CD4-positive, alpha-beta T cell treated with Interleukin-2 at 100 ng/mL for 4 hours (primary cell): ENCODE results near the gene FGD4.
A peak's percentile ranks its signal among the peaks of the same experiment; 100 is the strongest.

ENCODE experiments used
- DNase-seq: peaks from one replicate; pipeline ENCODE4 v3.0.0-alpha.2; 2020; ENCODE audit warnings: low spot score

The FGD4 gene

DNA sequence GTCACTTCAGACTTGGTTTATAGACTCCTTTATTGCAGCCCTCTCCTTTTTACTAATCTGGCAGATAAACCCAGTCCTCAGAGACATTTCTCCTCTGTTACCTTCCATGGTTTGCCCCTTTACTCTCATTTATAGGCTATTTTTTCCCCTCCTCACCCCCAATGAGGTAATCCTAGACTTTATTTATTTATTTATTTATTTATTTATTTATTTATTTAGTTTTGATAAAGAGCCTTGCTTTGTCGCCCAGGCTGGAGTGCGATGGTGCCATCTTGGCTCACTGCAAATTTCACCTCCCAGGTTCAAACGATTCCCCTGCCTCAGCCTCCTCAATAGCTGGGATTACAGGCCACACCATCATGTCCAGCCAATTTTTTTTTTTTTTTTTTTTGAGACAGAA lies 8.4 kb downstream of the FGD4 start:
- DNase-seq, result no peak

DNA sequence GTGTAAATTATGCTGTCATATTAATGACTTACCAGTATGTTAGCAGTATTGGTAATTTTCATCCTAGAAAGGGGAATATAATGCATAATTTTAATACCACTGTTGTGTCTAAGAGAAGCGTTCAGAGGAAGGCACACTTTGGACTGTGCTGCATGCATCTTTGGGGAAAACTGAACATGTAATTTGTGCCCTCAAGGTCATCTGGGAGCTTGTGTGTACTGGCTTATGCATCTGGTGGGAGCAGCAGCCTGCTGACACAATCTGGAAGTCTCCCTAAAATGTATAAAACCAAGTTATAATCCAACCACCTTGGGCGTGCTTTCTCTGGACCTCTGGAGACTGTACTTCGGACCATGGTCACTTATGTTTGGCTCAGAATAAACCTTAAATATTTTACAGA lies 14.1 kb downstream of the FGD4 start:
- no peak for DNase-seq

DNA sequence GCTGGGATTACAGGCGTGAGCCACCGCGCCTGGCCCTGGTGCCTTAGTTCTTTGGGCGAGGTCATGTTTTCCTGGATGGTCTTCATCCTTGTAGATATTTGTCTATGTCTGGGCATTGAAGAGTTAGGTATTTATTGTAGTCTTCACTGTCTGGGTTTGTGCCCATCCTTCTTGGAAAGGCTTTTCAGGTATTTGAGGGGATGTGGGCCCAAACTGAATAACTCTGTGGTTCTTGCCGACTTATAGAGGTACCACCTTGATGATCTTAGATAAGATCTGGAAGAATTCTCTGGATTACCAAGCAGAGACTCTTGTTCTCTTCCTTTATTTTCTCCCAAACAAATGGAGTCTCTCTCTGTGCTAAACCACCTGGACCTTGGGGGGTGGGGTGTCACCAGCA lies 18.9 kb downstream of the FGD4 start:
- DNase-seq, result no peak

DNA sequence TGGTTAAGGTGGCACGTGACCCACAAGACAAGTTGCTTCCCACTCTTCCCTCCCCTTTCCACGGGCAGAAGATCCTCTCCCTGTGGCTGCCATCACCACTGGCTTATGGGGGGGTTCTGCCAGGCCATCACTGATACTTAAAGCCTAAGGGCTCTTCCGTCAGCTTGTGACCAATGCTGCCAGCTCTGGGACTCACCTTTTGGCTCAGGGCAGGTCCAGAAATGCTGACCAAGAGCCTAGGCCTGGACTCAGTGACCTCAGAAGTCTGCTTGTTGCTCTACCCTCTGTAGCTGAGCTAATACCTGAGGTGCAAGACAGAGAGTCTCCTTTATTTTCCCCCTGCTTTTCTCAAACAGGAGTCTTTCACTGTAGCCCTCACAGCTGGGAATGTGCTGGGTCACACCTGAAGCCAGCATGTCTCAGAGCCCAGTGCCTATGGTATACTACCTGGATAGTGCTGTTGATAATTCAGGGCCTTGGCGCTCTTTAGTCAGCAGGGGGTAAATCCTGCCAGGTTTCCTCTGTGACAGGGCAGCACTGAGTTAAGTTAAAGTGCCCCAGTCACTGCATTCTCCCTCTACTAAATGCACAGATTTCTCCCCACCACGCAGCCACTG lies 19.7 kb downstream of the FGD4 start:
- no peak for DNase-seq

DNA sequence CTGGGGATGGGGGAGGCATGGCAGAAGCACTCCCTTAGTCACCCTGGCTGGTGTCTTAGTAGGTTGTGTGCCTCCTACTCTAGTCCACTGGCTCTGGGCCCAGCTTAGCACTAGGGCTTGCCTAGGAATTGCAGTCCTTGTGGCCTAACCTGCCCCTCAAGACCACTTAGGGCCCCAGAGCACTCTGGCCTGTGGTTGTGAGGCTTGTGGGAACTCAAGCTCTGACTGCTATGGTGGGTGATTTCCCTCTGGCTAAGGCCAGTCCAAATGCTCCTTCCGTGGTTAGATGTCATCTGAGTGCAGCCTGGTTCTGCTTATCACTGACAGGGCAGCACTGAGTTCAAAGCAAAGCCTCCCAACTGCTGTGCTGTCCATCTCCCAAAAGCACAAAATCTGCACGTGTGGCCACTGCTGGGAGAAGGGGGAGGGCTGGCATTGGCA lies 20.2 kb downstream of the FGD4 start:
- no peak for DNase-seq

DNA sequence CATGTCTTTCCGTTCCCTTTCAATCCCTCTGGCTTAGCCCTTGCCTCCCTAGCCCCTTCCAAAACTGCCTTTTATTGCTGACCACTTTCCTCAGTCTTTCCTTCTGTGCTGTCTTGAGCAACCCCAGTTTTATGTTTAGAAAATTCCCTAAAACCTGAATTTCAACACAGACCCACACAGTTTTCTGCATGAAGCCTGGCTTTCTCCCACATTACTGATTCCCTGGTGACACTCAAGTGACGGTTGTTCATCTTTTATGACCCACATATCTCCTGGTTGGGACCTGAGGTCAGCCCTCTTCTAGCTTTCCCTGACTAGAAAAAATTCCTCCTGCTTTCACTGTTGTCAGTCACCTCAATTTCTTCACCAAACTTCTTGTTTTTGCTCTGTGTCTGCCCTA lies 21.0 kb downstream of the FGD4 start:
- DNase-seq, result no peak

DNA sequence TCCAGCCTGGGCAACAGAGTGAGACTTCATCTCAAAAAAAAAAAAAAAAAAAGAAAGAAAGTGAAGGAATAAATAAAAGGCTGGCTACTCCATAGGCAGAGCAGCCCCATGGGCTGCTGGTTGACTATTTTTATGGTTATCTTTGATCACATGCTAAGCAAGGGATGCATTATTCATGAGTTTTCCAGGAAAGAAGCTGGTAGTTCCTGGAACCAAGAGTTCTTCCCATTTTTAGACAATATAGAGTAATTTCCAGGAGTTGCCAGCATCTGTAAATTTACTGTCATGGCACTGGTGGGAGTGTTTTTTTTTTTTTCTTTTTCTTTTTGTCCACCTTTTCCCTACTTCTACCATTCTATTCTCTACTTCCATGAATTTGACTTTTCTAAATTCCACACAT lies 24.2 kb downstream of the FGD4 start:
- no peak for DNase-seq

DNA sequence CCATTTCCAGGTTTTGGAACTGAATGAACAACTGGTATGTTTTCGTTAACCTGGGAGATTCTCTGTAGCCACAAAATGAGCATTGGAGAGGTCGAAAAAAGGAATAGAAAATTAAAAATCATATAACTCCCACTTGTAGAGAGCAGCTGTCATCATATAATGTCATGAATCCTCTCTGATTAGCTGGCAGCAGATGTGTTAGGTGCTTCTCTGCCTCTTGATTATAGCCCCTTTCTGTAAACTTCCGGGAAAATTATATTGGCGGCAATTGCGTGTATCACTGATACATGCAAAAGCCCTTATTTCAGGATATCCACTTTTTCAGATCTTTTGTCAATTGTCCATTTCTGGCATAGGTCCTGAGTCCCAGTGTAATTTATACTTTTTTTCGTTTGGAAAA lies 31.7 kb downstream of the FGD4 start:
- no peak for DNase-seq

DNA sequence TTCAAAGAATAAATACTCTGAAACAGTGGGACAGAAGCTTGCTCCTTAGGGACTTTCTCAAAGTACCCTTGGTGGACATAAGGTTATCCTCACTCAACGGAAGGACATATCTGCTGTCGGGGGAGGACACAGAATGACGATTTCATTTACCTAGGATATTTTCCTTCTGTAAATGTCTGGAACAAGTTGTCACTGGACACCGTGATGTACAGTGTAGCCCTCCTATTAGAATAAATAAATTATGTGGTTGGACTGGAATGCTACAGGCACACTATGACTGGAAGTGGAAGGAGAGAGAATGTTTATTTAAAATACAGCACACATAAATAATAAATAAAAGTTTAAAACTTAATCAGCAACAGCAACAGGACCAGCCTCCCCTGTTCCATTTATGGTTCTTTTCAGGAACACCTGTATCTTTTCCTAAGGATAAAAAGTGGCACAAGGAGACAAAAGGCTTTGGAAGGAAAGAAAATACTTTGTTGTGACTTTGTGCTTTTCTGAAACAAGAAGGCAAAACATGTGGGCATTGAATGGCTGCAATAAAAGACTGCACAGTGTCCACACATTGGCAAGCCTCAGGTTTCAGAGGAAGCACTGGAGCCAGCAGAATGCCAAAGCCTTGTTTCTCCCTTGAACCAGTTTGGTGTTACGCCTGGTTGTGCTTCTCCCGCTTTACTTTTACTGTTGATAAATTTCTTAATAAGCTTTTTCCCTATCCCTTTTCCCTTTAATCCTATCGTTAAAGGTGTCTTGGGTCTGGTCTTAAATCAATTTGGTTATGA lies 36.8 kb downstream of the FGD4 start:
- DNase-seq, result no peak

DNA sequence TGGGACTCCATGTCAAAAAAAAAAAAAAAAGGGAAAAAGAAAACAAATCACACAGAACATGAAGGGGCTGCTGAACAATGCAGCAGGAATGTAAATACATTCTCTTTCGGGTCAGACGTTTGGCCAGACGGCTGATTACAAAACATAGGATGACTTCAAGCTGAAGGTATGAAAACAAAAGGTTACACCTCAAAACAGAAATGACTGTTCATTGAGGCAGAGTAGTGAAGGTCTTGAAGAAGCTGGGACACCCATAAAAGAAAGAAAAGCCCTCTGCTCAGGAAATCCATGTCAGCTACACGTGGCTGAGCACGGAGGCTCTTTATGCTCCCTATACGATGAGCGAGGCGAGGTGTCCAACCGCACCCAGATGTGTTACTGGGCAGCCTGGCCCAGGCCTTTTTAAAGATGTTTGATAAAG lies 37.7 kb downstream of the FGD4 start:
- DNase-seq, result no peak

DNA sequence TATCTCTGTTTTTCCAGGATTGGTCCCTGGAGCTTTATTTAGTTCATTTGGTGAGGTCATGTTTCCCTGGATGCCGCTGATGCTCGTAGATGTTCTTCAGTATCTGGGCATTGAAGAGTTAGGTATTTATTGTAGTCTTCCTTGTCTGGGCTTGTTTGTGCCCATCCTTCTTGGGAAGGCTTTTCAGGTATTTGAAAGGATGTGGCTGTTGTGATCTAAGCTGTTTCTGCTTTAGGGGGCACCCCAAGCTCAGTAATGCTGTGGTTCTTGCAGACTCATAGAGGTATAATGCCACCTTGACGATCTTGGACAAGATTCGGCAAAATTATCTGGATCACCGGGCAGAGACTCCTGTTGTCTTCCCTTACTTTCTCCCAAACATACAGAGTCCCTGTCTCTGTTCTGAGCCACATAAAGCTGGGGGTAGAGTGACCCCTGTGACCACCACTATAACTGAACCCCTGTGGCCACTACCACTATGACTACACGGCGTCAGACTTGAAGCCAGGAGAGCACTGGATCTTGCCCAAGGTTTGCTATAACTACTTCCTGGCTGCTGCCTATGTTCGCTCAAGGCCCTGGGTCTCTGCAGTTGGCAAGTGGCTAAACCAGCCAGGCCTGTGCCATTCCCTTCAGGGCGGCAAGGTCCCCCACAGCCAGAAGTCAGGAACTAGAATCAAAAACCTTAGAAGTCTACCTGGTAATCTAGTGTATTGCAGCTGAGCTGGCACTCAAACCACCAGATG lies 40.9 kb downstream of the FGD4 start:
- no peak for DNase-seq

DNA sequence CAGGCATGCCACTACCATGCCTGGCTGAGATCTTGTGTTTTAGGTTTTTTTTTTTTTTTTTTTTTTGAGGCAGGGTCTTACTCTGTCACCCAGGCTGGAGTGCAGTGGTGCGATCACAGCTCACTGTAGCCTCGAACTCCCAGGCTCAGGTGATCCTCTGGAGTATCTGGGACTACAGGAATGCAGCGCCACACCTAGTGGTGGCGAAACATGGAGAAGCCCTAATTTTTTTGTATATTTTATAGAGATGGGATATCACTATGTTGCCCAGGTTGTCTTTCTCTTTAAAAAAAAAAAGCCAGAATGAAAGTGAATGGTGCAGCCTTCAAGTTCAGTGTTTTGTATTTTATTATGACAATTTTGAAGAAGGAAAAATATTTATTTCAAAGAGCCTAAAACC lies 44.1 kb downstream of the FGD4 start:
- no peak for DNase-seq

DNA sequence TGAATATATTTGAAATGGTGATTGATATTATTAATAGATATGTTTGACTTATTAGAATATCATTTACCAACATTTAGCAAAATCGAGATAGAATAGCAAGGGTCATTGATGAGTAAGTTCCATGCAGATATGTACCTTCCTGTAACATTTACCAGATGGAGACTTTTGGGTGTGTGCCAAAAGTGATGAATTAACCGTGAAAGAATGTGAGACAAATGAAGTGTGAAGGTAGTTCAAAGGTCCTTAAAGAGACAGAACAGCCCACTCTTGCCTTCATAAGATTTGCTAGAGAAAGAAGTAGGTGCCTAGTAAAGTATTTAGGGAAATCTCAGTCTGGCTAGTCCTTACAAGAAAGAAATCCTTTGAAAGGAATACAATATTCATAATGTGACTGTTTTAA lies 45.5 kb downstream of the FGD4 start:
- DNase-seq, result no peak

DNA sequence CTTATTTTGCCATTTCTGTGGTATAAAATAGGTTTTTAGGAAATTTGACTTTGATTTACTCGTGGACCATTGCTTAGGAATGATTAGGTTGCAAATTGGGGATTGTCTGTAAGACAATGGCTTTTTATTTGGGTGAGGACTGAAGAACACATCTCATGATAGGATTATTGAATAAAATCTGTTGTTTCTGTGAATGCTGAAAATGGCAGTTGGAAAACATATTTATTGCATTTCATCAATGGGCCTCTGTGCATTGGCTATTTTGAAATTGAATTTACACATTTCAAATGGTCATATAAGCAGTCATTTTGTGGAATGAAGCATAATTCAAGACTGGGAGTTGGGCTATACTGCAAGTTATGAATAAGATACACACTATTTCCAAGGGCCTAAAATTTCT lies 46.0 kb downstream of the FGD4 start:
- DNase-seq, result no peak

DNA sequence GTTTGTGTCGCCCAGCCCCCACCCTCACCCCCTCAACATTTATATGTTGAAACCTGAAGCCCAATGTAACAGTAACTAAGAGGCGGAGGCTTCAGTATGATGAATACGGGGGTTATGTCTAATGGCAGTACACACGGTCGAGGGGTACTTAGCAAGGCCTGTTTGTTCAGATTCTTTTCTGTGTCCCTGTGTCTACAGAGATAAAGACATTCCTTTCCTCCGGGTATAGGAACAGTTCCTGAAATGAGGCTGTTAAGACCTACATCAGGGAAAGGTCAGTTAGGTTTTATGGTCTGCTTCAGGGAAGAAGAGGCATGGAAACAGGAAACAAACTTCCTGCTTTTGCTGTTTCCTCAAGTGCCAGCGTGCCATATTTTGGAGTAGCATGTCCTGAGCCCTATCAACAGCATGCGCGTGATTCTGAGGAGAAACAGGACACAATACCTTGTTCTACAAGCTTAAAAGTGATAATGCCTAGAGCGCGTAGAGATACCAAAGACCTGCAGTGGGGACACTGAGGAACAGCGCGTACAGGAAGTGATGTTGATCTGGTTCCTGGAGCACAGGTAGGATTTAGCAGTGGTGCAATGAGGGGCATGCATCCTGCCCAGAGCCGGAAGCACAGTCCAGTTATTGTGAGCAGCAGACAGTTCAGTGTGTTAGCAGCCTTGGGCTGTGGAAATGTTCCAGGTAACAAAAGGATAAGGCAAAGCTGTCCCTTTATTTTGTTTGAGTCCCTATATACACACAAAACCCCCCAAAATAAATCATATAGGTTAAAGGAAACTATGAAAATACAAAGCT lies 47.2 kb downstream of the FGD4 start:
- DNase-seq, result no peak

DNA sequence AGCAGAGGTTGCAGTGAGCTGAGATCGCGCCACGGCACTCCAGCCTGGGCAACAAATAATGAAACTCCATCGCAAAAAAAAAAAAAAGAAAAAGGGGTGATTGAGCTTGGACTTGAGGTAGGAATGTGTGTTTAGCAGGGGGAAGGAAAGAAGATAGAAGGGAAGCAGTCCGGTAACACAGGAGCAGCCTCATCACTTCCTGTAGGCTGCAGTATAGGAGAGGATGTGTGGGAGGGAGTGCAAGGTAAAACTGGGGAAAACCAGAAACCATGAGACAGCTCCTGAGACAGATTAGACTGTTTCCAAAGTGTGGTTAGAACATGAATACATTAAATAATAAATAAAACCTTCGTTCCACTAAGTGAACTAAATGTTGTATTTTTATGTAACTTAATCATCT lies 49.2 kb downstream of the FGD4 start:
- no peak for DNase-seq

DNA sequence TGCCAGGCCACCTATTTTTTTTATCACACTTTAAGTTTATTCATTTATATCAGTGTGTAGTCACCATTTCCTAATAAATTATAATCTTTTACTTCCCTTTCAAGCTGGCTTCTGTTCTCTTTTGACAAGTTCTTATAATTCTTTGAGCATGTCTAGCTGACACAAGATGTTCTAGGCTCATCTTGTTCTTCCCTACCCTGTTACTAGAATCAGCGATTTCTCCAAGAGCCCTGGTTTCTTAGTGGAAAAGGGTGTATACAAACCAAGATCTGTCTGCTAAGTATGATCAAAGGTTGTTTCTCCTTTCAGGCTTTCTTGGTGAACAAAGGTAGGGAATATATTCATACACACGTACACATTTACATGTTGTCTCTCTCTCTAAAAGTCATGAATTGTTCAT lies 51.0 kb downstream of the FGD4 start:
- DNase-seq, result no peak

DNA sequence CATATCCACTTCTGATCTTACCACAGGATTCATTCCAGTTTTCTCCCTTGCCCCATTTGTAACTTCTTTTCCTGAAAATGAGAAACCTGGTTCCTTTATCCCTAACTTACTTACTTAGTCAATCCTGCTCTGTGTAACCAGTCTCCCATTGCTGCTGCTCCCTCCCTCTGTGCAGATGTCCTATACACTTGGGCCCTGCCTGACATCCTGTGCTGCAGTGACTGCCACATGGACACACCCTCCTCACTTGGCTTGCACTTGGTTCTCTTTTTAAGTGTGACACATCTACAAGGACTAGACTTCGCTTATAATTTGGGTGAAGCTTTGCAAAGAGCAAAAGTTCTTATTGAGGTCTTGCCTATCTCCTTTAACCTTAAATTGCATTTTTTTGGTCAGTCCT lies 51.4 kb downstream of the FGD4 start:
- no peak for DNase-seq

DNA sequence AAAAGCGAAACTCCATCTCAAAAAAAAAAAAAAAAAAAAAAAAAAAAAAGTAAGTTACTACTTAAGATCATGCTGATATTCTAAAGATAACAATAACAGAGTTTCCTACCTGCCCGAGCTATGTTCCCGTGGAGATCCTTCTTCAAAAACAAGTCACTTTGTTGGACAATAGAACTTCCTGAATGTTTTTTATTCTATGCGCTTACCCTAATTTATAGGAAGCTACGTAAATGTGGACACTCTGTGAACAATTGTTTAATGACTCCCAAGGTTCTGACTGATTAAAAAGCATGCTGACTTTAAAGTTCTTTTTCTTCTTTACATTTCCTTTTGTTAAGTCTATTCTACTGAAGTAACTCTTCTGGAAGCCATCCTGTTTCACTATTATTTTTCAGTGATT lies 52.5 kb downstream of the FGD4 start:
- DNase-seq, result no peak

DNA sequence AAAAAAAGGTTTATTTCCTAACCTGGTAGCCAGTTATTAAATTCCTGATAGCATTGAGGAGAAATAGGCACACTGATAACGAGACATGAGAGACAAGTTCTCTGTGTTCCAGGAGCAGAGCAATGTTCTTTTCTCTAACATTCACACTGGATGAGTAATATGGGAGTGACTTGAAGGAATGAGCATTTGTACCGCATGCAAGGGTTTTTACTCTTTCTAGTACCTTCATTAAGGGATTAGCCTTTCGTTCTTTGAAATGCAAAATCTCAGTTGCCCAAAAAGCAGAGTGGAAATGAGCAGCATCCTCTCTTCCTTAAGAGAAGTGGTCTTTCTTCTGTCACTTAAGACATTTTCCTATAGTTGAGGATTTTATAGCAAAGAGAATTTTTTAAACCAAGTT lies 54.7 kb downstream of the FGD4 start:
- no peak for DNase-seq

DNA sequence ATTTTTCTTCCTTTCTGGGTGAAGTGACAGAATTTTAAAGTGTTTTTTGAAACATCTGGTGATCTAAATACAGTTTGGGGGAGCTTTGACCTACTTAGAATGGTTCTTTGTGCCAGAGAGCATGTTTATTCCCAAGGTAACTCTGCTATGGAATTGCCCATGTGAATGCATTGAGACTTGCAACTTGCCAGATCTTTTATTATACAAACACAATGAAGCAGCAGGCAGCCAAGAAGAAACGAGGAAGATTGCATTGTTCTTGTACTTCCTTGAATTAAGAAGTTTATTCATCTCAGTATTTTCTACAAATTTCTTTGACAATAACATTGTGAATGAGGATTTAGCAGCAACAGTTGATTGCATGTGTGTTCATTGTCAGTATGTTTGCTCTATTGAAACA lies 55.5 kb downstream of the FGD4 start:
- DNase-seq, result no peak

DNA sequence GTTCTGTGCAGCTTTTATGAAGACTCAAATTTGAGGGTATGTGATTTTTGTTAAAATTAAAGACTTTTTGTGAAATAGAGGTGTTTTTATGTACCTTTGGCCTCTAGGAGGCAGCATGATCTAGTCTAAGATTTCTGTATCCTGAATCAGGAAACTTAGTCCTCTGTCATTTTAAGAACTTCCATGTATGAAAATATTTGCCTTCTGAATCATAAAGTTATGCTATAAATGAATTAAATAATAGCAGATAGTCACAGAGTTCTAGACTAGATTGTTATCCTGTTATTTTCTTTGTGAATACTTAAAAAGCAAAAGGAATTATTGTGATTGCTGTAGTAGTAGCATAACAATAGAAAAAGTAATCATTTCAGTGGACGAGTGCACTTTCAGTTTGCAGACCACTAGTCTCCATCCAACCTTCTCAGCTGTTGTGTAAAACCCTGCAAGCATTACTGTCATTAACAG lies 56.3 kb downstream of the FGD4 start:
- peak; percentile 42 for DNase-seq
